GM18511 (cell line): ENCODE measurements around the gene TFEB.

Experiments
- ATAC-seq: cut with Tn5 transposase; IDR thresholded peaks from one replicate; pipeline ENCODE4 v1.9.1; 2021; ENCODE audit warnings: mild to moderate bottlenecking, moderate library complexity; ENCODE audit not compliant: unreplicated experiment

The TFEB gene

GRCh38 chr6:41677124-41677921 lies 58.1 kb downstream of the TFEB start:
- ATAC-seq, result no peak

GRCh38 chr6:41676431-41676830 lies 59.0 kb downstream of the TFEB start:
- no peak for ATAC-seq

GRCh38 chr6:41675992-41676391 lies 59.4 kb downstream of the TFEB start:
- ATAC-seq, result no peak

GRCh38 chr6:41675176-41675775 lies 60.1 kb downstream of the TFEB start:
- ATAC-seq, result no peak

- ATAC-seq, result no peak
Observed at GRCh38 chr6:41674231-41675000, 61.0 kb downstream of the TFEB start.

GRCh38 chr6:41673704-41674000 lies 61.8 kb downstream of the TFEB start:
- no peak for ATAC-seq

- ATAC-seq, result no peak
Observed at GRCh38 chr6:41672816-41673703, 62.3 kb downstream of the TFEB start.

- no peak for ATAC-seq
Observed at GRCh38 chr6:41672016-41672415, 63.4 kb downstream of the TFEB start.

GRCh38 chr6:41671376-41671775 lies 64.0 kb downstream of the TFEB start:
- no peak for ATAC-seq

GRCh38 chr6:41670703-41671360 lies 64.6 kb downstream of the TFEB start:
- no peak for ATAC-seq

GRCh38 chr6:41668968-41669367 lies 66.4 kb downstream of the TFEB start:
- no peak for ATAC-seq

- no peak for ATAC-seq
Observed at GRCh38 chr6:41667195-41667594, 68.2 kb downstream of the TFEB start.

GRCh38 chr6:41664271-41664670 lies 71.1 kb downstream of the TFEB start:
- no peak for ATAC-seq

GRCh38 chr6:41663568-41663967 lies 71.8 kb downstream of the TFEB start:
- ATAC-seq, result no peak

- ATAC-seq, result no peak
Observed at GRCh38 chr6:41659935-41660334, 75.5 kb downstream of the TFEB start.

- no peak for ATAC-seq
Observed at GRCh38 chr6:41658636-41659035, 76.8 kb downstream of the TFEB start.

- ATAC-seq, result no peak
Observed at GRCh38 chr6:41657131-41658094, 78.0 kb downstream of the TFEB start.

- no peak for ATAC-seq
Observed at GRCh38 chr6:41656002-41656691, 79.3 kb downstream of the TFEB start.

GRCh38 chr6:41655646-41656001 lies 79.8 kb downstream of the TFEB start:
- ATAC-seq, result no peak
